H9 (cell line): Measurements from ENCODE around the gene SLC34A2. TPM values are rescaled to one million over a fixed set of nuclear protein-coding genes. Genes with fewer than 3 reads are reported as not detected.

Source experiments
- DNase-seq: peaks from one replicate; pipeline ENCODE4 v3.0.0-alpha.2; 2017
- H2AFZ ChIP-seq: one replicate; pipeline ENCODE4 v1.6.1; 2013; ENCODE audit warnings: mild to moderate bottlenecking, low read length, control low read depth, moderate library complexity
- H2AK5ac ChIP-seq: 2 replicates; pipeline ENCODE4 v1.6.1; 2013; ENCODE audit warnings: low read length, control low read depth, mixed read lengths; ENCODE audit not compliant: insufficient read length
- H2BK120ac ChIP-seq: one replicate; pipeline ENCODE4 v1.6.1; 2013; ENCODE audit warnings: low read depth, mild to moderate bottlenecking, low read length, control low read depth, inconsistent platforms; ENCODE audit not compliant: poor library complexity, severe bottlenecking
- H2BK12ac ChIP-seq: 2 replicates; pipeline ENCODE4 v1.6.1; 2013; ENCODE audit warnings: low read length, control low read depth, mixed read lengths, low read depth; ENCODE audit not compliant: insufficient read length
- H2BK15ac ChIP-seq: 2 replicates; pipeline ENCODE4 v1.6.1; 2013; ENCODE audit warnings: low read depth, low read length, control low read depth
- H2BK20ac ChIP-seq: one replicate; pipeline ENCODE4 v1.6.1; 2013; ENCODE audit warnings: low read depth, mild to moderate bottlenecking, low read length, control low read depth, inconsistent platforms; ENCODE audit not compliant: poor library complexity, severe bottlenecking
- H2BK5ac ChIP-seq: 2 replicates; pipeline ENCODE4 v1.6.1; 2013; ENCODE audit warnings: low read length, control low read depth, mixed read lengths; ENCODE audit not compliant: insufficient read length
- H3K14ac ChIP-seq: 2 replicates; pipeline ENCODE4 v1.6.1; 2013; ENCODE audit warnings: low read length, control low read depth; ENCODE audit not compliant: insufficient read depth
- H3K18ac ChIP-seq: 2 replicates; pipeline ENCODE4 v1.6.1; 2013; ENCODE audit warnings: low read depth, mild to moderate bottlenecking, mixed read lengths, low read length, control low read depth; ENCODE audit not compliant: insufficient read length
- H3K23ac ChIP-seq: 2 replicates; pipeline ENCODE4 v1.6.1; 2013; ENCODE audit warnings: low read length, control low read depth, mixed read lengths, low read depth; ENCODE audit not compliant: insufficient read length
- H3K23me2 ChIP-seq: 2 replicates; pipeline ENCODE4 v1.6.1; 2013; ENCODE audit warnings: low read depth, mild to moderate bottlenecking, mixed read lengths, low read length, control low read depth; ENCODE audit not compliant: insufficient read length, poor library complexity, severe bottlenecking
- H3K27ac ChIP-seq: 2 replicates; pipeline ENCODE4 v1.5.1; 2013; ENCODE audit warnings: low read length, control low read depth, mixed read lengths, low read depth; ENCODE audit not compliant: insufficient read length
- H3K27me3 ChIP-seq: 2 replicates; pipeline ENCODE4 v1.6.1; 2013; ENCODE audit warnings: low read length, control low read depth, inconsistent platforms; ENCODE audit not compliant: insufficient read depth
- H3K4ac ChIP-seq: 2 replicates; pipeline ENCODE4 v1.6.1; 2013; ENCODE audit warnings: low read depth, mild to moderate bottlenecking, control low read depth, inconsistent platforms, low read length, moderate library complexity
- H3K4me1 ChIP-seq: 2 replicates; pipeline ENCODE4 v1.6.1; 2013; ENCODE audit warnings: low read length, control low read depth, inconsistent platforms; ENCODE audit not compliant: insufficient read depth
- H3K4me2 ChIP-seq: 2 replicates; pipeline ENCODE4 v1.6.1; 2013; ENCODE audit warnings: low read length, control low read depth, mixed read lengths; ENCODE audit not compliant: insufficient read length, insufficient read depth
- H3K56ac ChIP-seq: 2 replicates; pipeline ENCODE4 v1.6.1; 2013; ENCODE audit warnings: low read depth, mild to moderate bottlenecking, mixed read lengths, low read length, control low read depth; ENCODE audit not compliant: insufficient read length
- H3K79me1 ChIP-seq: 2 replicates; pipeline ENCODE4 v1.6.1; 2013; ENCODE audit warnings: low read depth, mild to moderate bottlenecking, moderate library complexity, low read length, control low read depth, inconsistent platforms; ENCODE audit not compliant: insufficient read depth, poor library complexity, severe bottlenecking
- H3K79me2 ChIP-seq: 2 replicates; pipeline ENCODE4 v1.6.1; 2013; ENCODE audit warnings: low read length, control low read depth, inconsistent platforms; ENCODE audit not compliant: insufficient read depth
- H3K9ac ChIP-seq: 2 replicates; pipeline ENCODE4 v1.6.1; 2013; ENCODE audit warnings: low read length, control low read depth, mixed read lengths; ENCODE audit not compliant: insufficient read length; ENCODE audit errors: extremely low read depth
- H3K9me3 ChIP-seq: one replicate; pipeline ENCODE4 v1.6.1; 2013; ENCODE audit warnings: low read depth, low read length, inconsistent platforms; ENCODE audit not compliant: control insufficient read depth
- H3T11ph ChIP-seq: one replicate; pipeline ENCODE4 v1.6.1; 2013; ENCODE audit warnings: mild to moderate bottlenecking, low read length, control low read depth, inconsistent platforms
- H4K20me1 ChIP-seq: one replicate; pipeline ENCODE4 v1.6.1; 2013; ENCODE audit not compliant: control insufficient read depth, insufficient read length, insufficient read depth
- H4K5ac ChIP-seq: 2 replicates; pipeline ENCODE4 v1.6.1; 2013; ENCODE audit warnings: low read depth, mild to moderate bottlenecking, mixed read lengths, low read length, control low read depth; ENCODE audit not compliant: insufficient read length
- H4K8ac ChIP-seq: replicated peaks from 2 replicates; pipeline ENCODE4 v1.6.1; 2013; ENCODE audit warnings: low read length, control low read depth, mixed read lengths, low read depth; ENCODE audit not compliant: insufficient read length
- H4K91ac ChIP-seq: 2 replicates; pipeline ENCODE4 v1.6.1; 2013; ENCODE audit warnings: low read depth, mild to moderate bottlenecking, moderate library complexity, mixed read lengths, low read length, control low read depth; ENCODE audit not compliant: insufficient read length
- H3K27ac Mint-ChIP-seq, 3 experiments: 2 replicates in 2 of 3; 3 replicates in 1 of 3; pipeline ENCODE4 v1.8.0; 2020 to 2021; ENCODE audit warnings: mixed read lengths in 3 of 3, mild to moderate bottlenecking in 1 of 3, moderate library complexity in 1 of 3
- H3K27me3 Mint-ChIP-seq: 2 replicates; pipeline ENCODE4 v1.8.0; 2021; ENCODE audit warnings: low read depth, mild to moderate bottlenecking, moderate library complexity, mixed read lengths
- H3K36me3 Mint-ChIP-seq, 3 experiments: 2 replicates in 2 of 3; 3 replicates in 1 of 3; pipeline ENCODE4 v1.8.0; 2020 to 2021; ENCODE audit warnings: low read depth in 3 of 3, mixed read lengths in 3 of 3; ENCODE audit not compliant: insufficient read depth in 1 of 3
- H3K4me1 Mint-ChIP-seq, 2 experiments: 2 replicates each; pipeline ENCODE4 v1.8.0; 2020; ENCODE audit warnings: mixed read lengths in 2 of 2
- H3K4me3 Mint-ChIP-seq, 2 experiments: 2 replicates in 1 of 2; 3 replicates in 1 of 2; pipeline ENCODE4 v1.8.0; 2020 to 2021; ENCODE audit warnings: mild to moderate bottlenecking in 2 of 2, mixed read lengths in 2 of 2, moderate library complexity in 1 of 2
- H3K9me3 Mint-ChIP-seq, 2 experiments: 2 replicates in 1 of 2; 3 replicates in 1 of 2; pipeline ENCODE4 v1.8.0; 2020; ENCODE audit warnings: mild to moderate bottlenecking in 2 of 2, mixed read lengths in 2 of 2, moderate library complexity in 1 of 2
- CTCF ChIP-seq: fragments of 200-600 bp; sonication (generic); conservative IDR thresholded peaks from 3 replicates; pipeline ENCODE4 v1.8.0; 2021; ENCODE audit warnings: antibody characterized with exemption, mild to moderate bottlenecking
- WGBS: extraction: QIAGEN DNeasy Blood & Tissue Kit; methylation state at CpG from one replicate; pipeline ENCODE4 v1.1.7; 2013; ENCODE audit warnings: missing lambda C conversion rate, low lambda C conversion rate, mixed read lengths; ENCODE audit not compliant: insufficient read length; ENCODE audit errors: extremely low coverage; 5-methylcytosine and 5-hydroxymethylcytosine counted together
- total RNA-seq: library from RNA; stranded (reverse); gene quantifications from 2 replicates; pipeline ENCODE4 v1.2.1, GENCODE V29; 2021

Gene SLC34A2
- total RNA-seq, 1 experiment from 2014 or later, result 0.57 TPM

GRCh38 chr4:25651682-25652081, 4.0 kb upstream of the SLC34A2 start:
- no peak overlapping the region for H4K8ac ChIP-seq
- no peak overlapping the region for H4K91ac ChIP-seq
- peaks cover 13% of the 10 kb centered on the region; the same call in 1 of the 2 replicates for H3K4me1 ChIP-seq
- peaks cover 6% of the 10 kb centered on the region for H3K23me2 ChIP-seq
- no peak overlapping the region for H3K4me3 Mint-ChIP-seq
- H3K18ac ChIP-seq, result no peak overlapping the region
- peaks cover 27 to 34% of the 10 kb centered on the region in 2 experiments for H3K4me1 Mint-ChIP-seq
- no peak overlapping the region for H3K9ac ChIP-seq
- H3K23ac ChIP-seq, result no peak overlapping the region
- H3K4ac ChIP-seq, result no peak overlapping the region
- H3K27me3 Mint-ChIP-seq, result peaks cover 36% of the 10 kb centered on the region
- H3K14ac ChIP-seq, result no peak overlapping the region
- no peak overlapping the region for H2AFZ ChIP-seq
- H3T11ph ChIP-seq, result no peak overlapping the region
- H3K56ac ChIP-seq, result no peak overlapping the region
- H3K79me1 ChIP-seq, result no peaks in the 10 kb centered on the region
- no peaks in the 10 kb centered on the region for H3K79me2 ChIP-seq
- no peak overlapping the region for H4K5ac ChIP-seq
- H2BK5ac ChIP-seq, result no peak overlapping the region
- H3K36me3 Mint-ChIP-seq, result no peaks in the 10 kb centered on the region
- no peak overlapping the region for H3K4me2 ChIP-seq
- no CpG with 5 or more reads among the region's 5 CpGs for WGBS
- no peaks in the 10 kb centered on the region for H3K9me3 Mint-ChIP-seq
- H3K27ac Mint-ChIP-seq, result no peak overlapping the region
- DNase-seq, result no peak
- H2BK20ac ChIP-seq, result no peak overlapping the region
- H2BK15ac ChIP-seq, result no peak overlapping the region
- no peak overlapping the region for H2AK5ac ChIP-seq
- no peaks in the 10 kb centered on the region for H4K20me1 ChIP-seq
- H2BK12ac ChIP-seq, result no peak overlapping the region
- no peak for TF ChIP-seq CTCF
- no peaks in the 10 kb centered on the region for H3K9me3 ChIP-seq
- H3K27me3 ChIP-seq, result peaks cover 16% of the 10 kb centered on the region; the same call in 1 of the 2 replicates
- no peak overlapping the region for H3K27ac ChIP-seq
- no peak overlapping the region for H2BK120ac ChIP-seq
